RWPE1 (cell line): ENCODE measurements around the gene ZNF730.
"Not testable (repeated sequence)": the region's sequence is repeated elsewhere in the genome, so short reads cannot be mapped to it uniquely, and the experiment has no call there.

ENCODE experiments used
- CTCF ChIA-PET: fragments of 350-600 bp; sonication (Branson Sonifier 250); formaldehyde crosslinking; extraction: SDS; loops from one replicate; lab custom pipeline; 2021; lab: Yijun Ruan, JAX
- POLR2A ChIA-PET: fragments of 400-600 bp; formaldehyde crosslinking; extraction: SDS; loops from one replicate; lab custom pipeline; 2020; ENCODE audit warnings: antibody characterized with exemption; ENCODE audit not compliant: low non-redundant PET; lab: Yijun Ruan, JAX
- DNase-seq: peaks from one replicate; pipeline ENCODE4 v3.0.0; 2012; ENCODE audit warnings: low spot score
- H3K27ac ChIP-seq: fragments of 450-650 bp; 2 replicates; pipeline ENCODE4 v1.5.1; 2017
- CTCF ChIP-seq: fragments of 450-650 bp; conservative IDR thresholded peaks from 2 replicates; pipeline ENCODE4 v1.5.1; 2017; ENCODE audit warnings: low read depth, mild to moderate bottlenecking

Gene ZNF730

GRCh38 chr19:23145617-23146415 lies 29.0 kb downstream of the ZNF730 start:
- POLR2A ChIA-PET: no interaction called here
- CTCF ChIA-PET: no interaction called here
- DNase-seq: no peak
- H3K27ac ChIP-seq: no peak overlapping the region
- no peak for TF ChIP-seq CTCF

- no peak overlapping the region for H3K27ac ChIP-seq
- no peak for TF ChIP-seq CTCF
- DNase-seq: no peak
- CTCF ChIA-PET: no interaction called here
- POLR2A ChIA-PET: no interaction called here
These were observed 43.9 kb downstream of the ZNF730 start for GRCh38 chr19:23160766-23161165.

GRCh38 chr19:23168286-23168685 lies 51.5 kb downstream of the ZNF730 start:
- DNase-seq, POLR2A ChIA-PET, CTCF ChIA-PET, H3K27ac ChIP-seq: not testable (repeated sequence)

- ChIA-PET POLR2A (no interaction called here), CTCF (no interaction called here)
- DNase-seq: no peak
- H3K27ac ChIP-seq: no peak overlapping the region
- no peak for TF ChIP-seq CTCF
These were observed 66.4 kb downstream of the ZNF730 start for GRCh38 chr19:23183251-23183650.

- ChIA-PET CTCF (no interaction called here), POLR2A (no interaction called here)
- DNase-seq: no peak
- no peak for TF ChIP-seq CTCF
- no peak overlapping the region for H3K27ac ChIP-seq
These were observed 73.5 kb downstream of the ZNF730 start for GRCh38 chr19:23190341-23190740.
